HG03139 (cell line): ENCODE measurements around the gene IL3RA.
"Not testable (repeated sequence)": the region's sequence is repeated elsewhere in the genome, so short reads cannot be mapped to it uniquely, and the experiment has no call there.

ENCODE experiments used
- ATAC-seq: cut with Tn5 transposase; IDR thresholded peaks from one replicate; pipeline ENCODE4 v1.9.1; 2021; ENCODE audit not compliant: unreplicated experiment

The IL3RA gene

DNA sequence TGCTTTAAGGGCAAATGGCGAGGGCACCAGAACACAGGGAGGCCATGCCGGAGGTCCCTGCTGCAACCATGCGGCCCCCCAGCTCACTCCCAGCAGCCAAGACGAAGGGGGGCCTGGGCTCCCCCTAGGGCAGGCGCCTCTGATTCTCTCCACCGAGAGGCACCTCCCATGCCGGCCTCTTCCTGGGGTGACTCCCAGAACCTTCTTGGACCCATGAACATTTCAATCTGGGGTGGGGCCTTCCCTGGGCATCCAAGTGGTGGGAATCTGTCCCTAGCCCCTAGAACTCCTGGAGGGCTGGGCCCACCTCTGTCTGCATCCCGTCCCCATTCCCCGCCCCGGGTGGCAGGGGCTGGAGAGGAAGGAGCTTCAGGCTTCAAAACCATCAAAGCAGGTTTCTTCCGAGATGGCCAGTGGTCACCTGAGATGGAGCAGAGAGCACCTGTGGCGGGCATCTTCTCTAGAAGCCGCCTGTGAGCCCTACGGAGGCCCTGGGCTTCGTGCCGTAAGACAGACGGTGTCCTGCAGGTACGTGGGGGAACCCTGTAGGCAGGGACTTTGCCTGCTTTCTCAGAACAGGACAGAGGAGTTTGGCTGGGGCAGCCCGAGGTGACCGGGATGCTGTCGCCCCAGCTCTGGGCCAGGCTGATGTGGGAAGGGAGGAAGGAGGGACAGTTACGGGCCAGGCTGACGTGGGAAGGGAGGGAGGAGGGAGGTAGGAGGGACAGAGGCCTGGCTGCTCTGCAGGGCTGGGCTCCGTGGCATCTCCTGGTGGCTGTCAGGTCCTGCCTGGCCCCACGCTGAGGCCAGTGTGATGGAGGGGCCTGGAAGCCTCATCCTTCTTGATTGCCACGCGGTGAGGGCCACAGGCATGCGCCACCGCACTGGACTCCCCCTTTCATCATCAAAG is 62.1 kb downstream of the IL3RA start:
- no peak for ATAC-seq

DNA sequence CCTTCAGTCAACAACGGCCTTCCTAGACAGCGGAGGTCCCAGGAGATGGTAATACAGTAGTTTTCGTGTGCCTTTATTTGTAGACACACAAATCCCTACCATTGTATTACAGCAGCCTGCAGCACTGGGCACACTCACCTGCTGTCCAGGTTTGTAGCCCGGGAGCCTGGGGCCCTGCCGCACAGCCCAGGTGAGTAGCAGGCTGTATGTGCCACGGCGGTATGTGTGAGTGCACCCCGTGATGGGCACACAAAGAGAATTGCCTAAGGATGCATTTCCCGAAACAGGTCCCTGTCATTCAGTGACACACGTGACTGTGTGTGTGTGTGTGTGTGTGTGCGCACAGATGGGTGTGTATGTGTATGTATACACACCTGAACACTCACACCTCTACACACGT is 63.5 kb downstream of the IL3RA start:
- no peak for ATAC-seq

DNA sequence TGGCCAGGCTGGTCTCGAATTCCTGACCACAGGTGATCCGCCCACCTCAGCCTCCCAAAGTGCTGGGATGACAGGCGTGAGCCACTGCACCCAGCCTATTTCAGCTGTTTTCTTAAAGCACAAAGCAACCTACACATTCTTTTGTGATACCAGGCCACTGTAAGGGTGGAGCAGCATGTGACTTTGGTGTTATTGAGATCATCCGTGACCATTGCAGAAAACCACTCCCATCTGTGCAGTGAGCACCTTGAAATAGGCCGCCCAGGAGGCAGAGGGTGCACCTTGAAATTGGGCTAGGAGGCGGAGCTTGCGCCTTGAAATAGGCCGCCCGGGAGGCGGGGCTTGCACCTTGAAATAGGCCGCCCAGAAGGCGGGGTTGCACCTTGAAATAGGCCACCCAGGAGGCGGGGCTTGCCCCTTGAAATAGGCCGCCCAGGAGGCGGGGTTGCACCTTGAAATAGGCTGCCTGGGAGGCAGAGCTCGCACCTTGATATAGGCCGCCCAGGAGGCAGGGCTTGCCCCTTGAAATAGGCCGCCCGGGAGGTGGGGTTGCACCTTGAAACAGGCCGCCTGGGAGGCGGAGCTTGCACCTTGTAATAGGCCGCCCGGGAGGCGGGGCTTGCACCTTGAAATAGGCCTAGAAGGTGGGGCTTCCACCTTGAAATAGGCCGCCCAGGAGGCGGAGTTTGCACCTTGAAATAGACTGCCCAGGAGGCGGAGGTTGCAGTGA is 64.3 kb downstream of the IL3RA start:
- no peak for ATAC-seq

- no peak for ATAC-seq
Measured at GRCh38 chrX:1401611-1402430, 65.2 kb downstream of the IL3RA start.

- no peak for ATAC-seq
Measured at GRCh38 chrX:1403228-1403627, 66.6 kb downstream of the IL3RA start.

GRCh38 chrX:1403867-1404266 is 67.3 kb downstream of the IL3RA start:
- ATAC-seq: not testable (repeated sequence)

DNA sequence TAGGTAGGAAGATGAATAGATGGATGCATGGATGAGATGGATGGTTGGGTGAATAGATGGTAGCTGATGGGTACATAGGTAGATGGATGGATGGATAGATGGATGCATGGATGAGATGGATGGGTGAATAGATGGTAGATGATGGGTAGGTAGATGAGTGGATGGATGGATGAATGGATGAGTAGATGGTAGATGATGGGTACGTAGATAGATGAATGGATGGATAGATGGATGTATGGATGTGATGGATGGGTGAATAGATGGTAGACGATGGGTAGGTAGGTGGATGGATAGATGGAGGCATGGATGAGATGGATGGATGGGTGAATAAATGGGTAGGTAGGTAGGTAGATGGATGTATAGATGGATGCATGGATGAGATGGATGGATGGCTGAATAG is 69.2 kb downstream of the IL3RA start:
- ATAC-seq: not testable (repeated sequence)

- no peak for ATAC-seq
Measured at GRCh38 chrX:1407035-1407434, 70.5 kb downstream of the IL3RA start.

GRCh38 chrX:1411326-1411725 is 74.7 kb downstream of the IL3RA start:
- no peak for ATAC-seq

GRCh38 chrX:1412551-1413161 is 76.1 kb downstream of the IL3RA start:
- ATAC-seq: no peak

DNA sequence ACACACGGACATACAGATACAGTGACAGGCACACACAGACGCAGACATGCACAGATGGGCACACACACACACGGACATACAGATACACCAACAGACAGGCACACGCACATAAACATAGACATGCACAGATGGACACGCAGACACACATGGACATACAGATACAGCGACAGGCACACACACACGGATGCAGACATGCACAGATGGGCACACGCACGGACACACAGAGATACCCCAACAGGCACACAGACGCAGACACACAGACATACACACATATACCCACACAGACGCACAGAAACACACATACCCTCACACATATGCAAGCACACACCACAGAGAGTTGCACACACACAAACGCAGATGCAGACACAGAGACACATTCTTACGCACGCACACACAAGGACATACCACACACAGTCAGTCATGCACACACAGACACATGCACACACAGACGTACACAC is 79.8 kb downstream of the IL3RA start:
- no peak for ATAC-seq

DNA sequence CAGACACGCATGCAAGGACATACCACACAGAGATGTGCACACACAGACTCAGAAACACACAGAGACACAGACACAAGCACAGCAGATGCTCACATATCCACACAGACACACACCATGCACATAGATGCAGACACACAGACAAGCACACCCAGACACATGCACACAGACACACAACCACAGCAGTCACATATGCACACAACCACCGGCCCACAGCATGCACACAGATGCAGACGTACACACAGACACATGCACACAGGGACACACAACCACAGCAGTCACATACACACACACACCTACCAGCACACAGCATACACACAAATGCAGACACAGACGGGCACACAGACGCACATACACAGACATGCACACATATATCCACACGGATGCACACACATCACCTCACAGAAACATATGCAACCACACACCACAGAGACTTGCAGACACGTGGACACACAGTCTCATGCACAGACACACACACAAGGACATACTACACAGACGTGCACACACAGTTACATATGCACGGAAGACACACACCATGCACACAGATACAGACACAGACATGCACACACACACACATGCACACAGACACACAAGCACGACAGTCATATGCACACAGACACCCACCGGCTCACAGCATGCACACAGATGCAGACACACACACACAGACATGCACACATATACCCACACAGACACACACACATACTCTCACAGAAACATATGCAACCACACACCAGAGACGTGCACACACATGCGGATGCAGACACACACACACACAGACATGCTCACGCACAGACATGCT is 80.6 kb downstream of the IL3RA start:
- ATAC-seq: no peak

DNA sequence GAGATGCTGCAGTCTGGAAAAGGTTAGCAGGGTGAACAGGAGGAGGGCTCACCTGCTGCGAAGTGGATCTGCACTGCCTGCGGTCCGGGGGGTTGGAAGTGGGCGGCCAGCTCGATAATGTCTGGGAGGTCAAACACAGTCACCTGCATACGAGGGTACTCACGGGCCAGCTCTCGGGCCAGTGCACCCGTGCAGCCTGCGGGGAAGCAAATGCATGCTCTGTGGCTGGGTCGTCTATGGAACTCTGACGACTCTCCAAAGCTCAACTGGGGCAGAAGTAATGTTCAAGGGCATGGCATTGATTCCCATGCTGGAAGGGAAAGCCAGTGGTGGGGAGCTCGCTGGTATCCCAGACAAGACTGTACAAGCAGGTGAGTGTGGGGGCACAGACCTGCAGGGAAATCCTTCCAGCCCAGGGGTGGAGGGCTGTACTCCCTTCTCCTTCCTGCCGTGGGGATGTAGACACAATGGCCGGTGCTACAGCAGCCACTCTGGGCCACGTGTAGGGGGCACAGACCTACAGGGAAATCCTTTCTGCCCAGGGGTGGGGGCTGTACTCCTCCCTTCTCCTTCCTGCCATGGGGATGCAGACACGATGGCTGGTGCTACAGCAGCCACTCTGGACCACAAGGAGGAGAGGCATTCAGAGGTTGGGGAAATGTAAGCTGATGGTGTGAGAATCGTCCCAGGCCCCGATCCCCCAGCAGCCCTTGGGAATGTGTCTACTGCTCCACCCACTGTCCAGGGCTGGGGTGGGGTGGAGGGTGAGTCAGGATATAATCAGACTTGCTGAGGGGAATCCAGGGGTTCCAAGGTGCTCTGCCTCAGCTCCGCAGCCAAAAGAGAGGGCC is 81.6 kb downstream of the IL3RA start:
- ATAC-seq: no peak

DNA sequence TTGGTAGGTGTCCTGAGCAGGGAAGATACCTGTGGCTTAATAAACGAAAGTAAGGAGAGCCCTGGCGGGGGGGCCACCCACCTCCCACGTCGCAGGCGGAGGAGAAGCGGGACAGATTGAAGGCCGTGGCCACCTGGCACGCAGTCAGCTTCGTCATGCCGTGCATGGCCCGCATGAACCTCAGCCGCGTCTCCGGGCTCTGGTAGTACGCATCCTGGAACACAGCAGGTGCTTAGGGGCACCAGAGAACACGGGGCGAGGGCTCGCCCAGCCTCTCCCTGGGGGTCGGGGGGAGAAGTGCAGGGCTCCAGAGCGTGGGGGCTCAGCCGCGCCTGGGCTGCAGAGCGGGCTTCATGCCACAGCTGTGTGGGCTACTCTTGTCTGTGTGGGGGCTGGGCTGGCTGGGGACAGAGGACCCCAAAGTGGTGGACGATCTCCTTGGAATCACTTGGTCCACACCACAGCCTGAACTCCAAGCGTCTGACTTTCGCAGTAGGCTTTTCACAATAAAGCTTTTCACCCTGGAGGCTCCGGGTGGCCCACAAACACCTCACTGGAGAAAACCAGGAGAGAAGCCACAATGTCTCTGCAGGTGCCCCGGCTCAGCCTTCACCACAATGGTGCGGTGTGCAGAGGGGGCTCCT is 82.4 kb downstream of the IL3RA start:
- ATAC-seq: no peak

DNA sequence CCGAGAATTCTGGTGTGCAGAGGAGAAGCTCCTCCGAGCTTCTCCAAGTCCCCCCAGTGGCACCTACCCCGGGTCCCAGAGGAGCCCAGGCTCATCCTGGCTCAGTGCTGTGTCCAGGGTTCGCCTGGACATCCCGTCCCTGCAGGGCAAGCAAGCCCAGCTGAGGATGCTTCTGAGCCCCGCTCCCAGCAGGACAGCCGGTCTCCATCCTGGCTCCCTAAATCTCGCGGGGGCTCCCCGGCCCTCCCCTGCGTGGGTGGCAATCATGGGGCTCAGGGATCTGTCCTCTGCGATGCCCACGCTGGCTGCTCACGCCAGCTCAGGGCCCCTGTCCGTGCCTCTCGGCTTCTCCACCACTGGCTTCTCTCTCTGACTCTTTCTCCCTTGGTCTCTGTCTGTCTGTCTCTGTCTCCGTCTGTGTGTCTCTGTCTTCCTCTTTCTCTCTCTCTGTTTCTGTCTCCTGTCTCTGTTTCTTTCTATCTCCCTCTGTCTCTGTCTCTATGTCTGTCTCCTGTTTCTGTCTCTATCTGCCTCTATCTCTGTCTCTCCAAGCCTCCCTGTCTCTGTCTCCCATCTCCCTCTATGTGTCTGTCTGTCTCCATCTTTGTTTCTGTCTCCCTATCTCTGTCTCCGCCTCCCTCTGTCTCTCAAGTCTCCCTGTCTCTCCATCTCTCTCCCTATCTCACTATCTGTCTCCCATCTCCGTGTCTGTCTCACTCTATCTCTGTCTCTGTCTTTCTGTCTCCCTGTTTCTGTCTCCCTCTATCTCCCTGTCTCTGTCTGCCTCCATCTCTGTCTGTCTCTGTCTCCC is 83.2 kb downstream of the IL3RA start:
- no peak for ATAC-seq

- no peak for ATAC-seq
Measured at GRCh38 chrX:1420371-1420770, 83.8 kb downstream of the IL3RA start.

- ATAC-seq: no peak
Measured at GRCh38 chrX:1421433-1422134, 85.0 kb downstream of the IL3RA start.
